Neural crest cell (in vitro differentiated cells): ENCODE results near the gene SLC39A5. TPM values are rescaled to one million over a fixed set of nuclear protein-coding genes. Genes with fewer than 3 reads are reported as not detected.
A peak's percentile ranks its signal among the peaks of the same experiment; 100 is the strongest.

Source experiments
- DNase-seq: peaks from one replicate; pipeline ENCODE4 v3.0.0; 2021; ENCODE audit warnings: low read depth, mixed read lengths, low spot score
- H3K27ac Mint-ChIP-seq: one replicate; pipeline ENCODE4 v1.8.0; 2021; ENCODE audit warnings: mild to moderate bottlenecking, mixed read lengths; ENCODE audit not compliant: unreplicated experiment
- H3K27me3 Mint-ChIP-seq: 2 replicates; pipeline ENCODE4 v1.8.0; 2021; ENCODE audit warnings: low read depth, mild to moderate bottlenecking, mixed read lengths
- H3K36me3 Mint-ChIP-seq: 2 replicates; pipeline ENCODE4 v1.8.0; 2021; ENCODE audit warnings: low read depth, mild to moderate bottlenecking, mixed read lengths
- H3K4me1 Mint-ChIP-seq: 2 replicates; pipeline ENCODE4 v1.8.0; 2021; ENCODE audit warnings: mixed read lengths
- H3K4me3 Mint-ChIP-seq: one replicate; pipeline ENCODE4 v1.8.0; 2021; ENCODE audit warnings: mild to moderate bottlenecking, mixed read lengths
- H3K9me3 Mint-ChIP-seq: 2 replicates; pipeline ENCODE4 v1.8.0; 2021; ENCODE audit warnings: mixed read lengths
- long read RNA-seq: library from polyadenylated mRNA; unstranded; transcript quantifications from one replicate; pipeline ENCODE4 v2.0.0, GENCODE V29; 2020
- total RNA-seq: library from RNA; stranded (reverse); gene quantifications from 2 replicates; pipeline ENCODE4 v1.2.1, GENCODE V29; 2021
- TF ChIP-seq, protein P1 (sequence below): fragments of 200-600 bp; sonication (generic); conservative IDR thresholded peaks from 2 replicates; pipeline ENCODE4 v1.5.0; 2021; ENCODE audit warnings: antibody characterized with exemption, mild to moderate bottlenecking

SLC39A5 gene
- total RNA-seq = 0.65 and 1.0 TPM in 2 replicates
- long read RNA-seq = 0 reads

DNA sequence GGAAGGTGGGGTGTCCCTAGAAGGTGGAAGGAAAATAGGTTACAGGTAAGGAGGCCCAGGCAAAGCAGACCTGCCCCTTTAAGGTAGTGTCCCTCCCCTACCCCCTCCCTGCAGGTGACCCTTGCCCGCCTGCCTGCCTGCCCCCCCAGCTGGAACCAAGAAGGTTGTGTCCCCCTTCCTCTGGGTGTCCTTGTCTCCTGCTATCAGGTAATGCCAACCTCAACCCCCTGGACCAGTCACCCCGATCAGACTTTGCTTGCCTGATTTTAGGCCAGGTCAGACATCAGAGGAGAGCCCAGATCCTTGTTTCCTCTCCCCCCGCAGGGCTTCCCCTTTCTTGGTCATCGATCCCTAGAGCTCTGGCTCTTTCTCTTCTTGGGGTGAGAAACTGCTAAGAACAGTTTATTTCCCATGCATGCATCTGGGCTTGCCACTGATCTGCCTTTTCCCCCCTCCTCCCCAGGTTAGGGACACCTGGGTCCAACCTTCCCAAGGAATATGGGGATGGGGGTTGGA, at the start of gene SLC39A5:
SLC39A5 (plus strand) TSS at position 136 of the 516 bp plus-strand sequence. CDS start 1,224 bp downstream, outside the sequence.
- peak within 1 kb of the TSS; percentile 45 for H3K27ac Mint-ChIP-seq
- H3K9me3 Mint-ChIP-seq = no peaks in the 10 kb centered on the region

DNA sequence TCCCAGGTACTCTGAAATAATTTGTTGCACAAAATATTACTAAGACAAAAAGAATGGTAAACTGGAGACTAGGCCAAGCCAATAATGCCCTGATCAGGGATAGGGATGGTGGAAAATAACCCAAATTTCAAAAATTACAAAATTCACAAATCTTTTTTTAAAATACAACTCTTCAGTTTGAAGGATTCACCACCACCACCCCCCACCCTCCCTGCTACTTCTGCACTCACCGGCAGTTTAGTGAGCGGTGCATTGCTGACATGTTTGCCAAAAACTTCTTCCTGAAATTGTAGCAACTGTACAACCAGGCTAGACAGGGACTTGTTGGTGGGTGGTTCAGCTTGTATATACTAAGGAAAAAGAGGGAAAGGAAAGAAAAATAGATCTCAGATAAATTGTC, 42.9 kb upstream of the SLC39A5 start:
- no peak for DNase-seq
- Mint-ChIP-seq H3K27ac (no peak overlapping the region), H3K4me1 (peaks cover 36% of the 10 kb centered on the region), H3K9me3 (no peaks in the 10 kb centered on the region), H3K4me3 (peak overlapping the region; percentile 96), H3K27me3 (peaks cover 12% of the 10 kb centered on the region), H3K36me3 (peaks cover 12% of the 10 kb centered on the region)
- TF ChIP-seq, protein P1, sequence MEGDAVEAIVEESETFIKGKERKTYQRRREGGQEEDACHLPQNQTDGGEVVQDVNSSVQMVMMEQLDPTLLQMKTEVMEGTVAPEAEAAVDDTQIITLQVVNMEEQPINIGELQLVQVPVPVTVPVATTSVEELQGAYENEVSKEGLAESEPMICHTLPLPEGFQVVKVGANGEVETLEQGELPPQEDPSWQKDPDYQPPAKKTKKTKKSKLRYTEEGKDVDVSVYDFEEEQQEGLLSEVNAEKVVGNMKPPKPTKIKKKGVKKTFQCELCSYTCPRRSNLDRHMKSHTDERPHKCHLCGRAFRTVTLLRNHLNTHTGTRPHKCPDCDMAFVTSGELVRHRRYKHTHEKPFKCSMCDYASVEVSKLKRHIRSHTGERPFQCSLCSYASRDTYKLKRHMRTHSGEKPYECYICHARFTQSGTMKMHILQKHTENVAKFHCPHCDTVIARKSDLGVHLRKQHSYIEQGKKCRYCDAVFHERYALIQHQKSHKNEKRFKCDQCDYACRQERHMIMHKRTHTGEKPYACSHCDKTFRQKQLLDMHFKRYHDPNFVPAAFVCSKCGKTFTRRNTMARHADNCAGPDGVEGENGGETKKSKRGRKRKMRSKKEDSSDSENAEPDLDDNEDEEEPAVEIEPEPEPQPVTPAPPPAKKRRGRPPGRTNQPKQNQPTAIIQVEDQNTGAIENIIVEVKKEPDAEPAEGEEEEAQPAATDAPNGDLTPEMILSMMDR = no peak

More for the DNA sequence above, at the start of gene SLC39A5:
- Mint-ChIP-seq H3K4me3 (peak within 1 kb of the TSS; percentile 31), H3K4me1 (peaks cover 7% of the 10 kb centered on the region), H3K36me3 (no peaks in the 10 kb centered on the region), H3K27me3 (no peaks in the 10 kb centered on the region)
- no peak for DNase-seq
- TF ChIP-seq, protein P1 = no peak

- DNase-seq = no peak
- Mint-ChIP-seq H3K36me3 (peaks cover 14% of the 10 kb centered on the region), H3K4me3 (peak overlapping the region; percentile 96), H3K4me1 (peaks cover 43% of the 10 kb centered on the region), H3K27ac (peak overlapping the region; percentile 59), H3K9me3 (no peaks in the 10 kb centered on the region), H3K27me3 (peaks cover 12% of the 10 kb centered on the region)
- TF ChIP-seq, protein P1 = no peak
Measured at GRCh38 chr12:56188131-56188777, 41.6 kb upstream of the SLC39A5 start.

- Mint-ChIP-seq H3K27me3 (peaks cover 12% of the 10 kb centered on the region), H3K4me1 (peaks cover 45% of the 10 kb centered on the region), H3K4me3 (peak overlapping the region; percentile 96), H3K9me3 (no peaks in the 10 kb centered on the region), H3K36me3 (peaks cover 17% of the 10 kb centered on the region), H3K27ac (peak overlapping the region; percentile 59)
- DNase-seq = no peak
- TF ChIP-seq, protein P1 = no peak
Measured at GRCh38 chr12:56188778-56189098, 41.1 kb upstream of the SLC39A5 start.

DNA sequence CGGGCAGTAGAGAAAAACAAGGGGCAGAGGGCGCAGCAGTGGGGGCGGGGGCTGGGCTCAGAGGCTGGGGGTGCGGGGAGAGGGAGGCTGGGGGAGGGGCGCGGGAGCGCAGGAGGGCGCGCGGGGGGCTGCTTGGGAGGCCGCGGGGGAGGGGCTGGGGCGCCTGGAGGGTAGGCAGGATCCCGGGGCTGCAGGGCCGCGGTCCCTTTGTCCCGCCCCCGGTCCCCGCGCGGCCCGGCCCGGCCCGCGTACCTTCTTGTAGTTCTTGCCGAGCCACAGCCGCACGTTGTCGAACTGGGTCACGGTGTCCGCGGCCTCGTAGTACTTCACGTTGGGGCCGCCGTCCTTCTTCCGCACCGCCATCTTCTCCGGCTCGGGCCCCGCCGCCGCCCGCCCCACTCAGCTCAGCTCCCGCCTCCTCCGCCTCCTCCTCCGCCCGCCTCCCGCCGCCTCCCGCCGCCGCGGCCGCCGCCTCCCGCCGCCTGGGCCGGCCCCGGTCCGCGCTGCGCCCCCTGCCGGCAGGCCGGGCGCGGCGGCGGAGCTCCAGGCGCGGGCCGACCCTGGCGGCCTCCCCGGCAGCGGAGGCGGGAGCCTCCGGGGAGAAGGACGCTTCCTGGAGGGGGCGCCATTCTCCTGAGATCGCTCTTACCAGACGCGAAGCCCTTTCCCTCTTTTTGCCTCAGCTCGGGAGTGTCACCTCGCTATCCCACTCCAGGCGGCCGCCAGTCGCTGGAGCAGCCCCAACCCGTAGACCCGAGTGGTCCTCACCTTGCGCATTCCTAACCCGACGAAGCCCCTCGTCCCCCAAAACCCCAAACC, 40.5 kb upstream of the SLC39A5 start, which contains the start of gene SMARCC2:
SMARCC2 (minus strand) TSS at position 385 of the 819 bp plus-strand sequence; CDS start at position 363, 22 bp downstream.
- DNase-seq = peak; percentile 95
- Mint-ChIP-seq H3K4me1 (peaks cover 45% of the 10 kb centered on the region), H3K4me3 (peak within 1 kb of the TSS; percentile 100), H3K36me3 (peaks cover 17% of the 10 kb centered on the region), H3K27ac (peak within 1 kb of the TSS; percentile 99), H3K27me3 (peaks cover 12% of the 10 kb centered on the region), H3K9me3 (no peaks in the 10 kb centered on the region)
- TF ChIP-seq, protein P1 = peak; percentile 80
